GM21576 (cell line): ENCODE measurements around the gene SMIM20.

Experiments used
- ATAC-seq: cut with Tn5 transposase; IDR thresholded peaks from one replicate; pipeline ENCODE4 v1.9.1; 2021; ENCODE audit warnings: mild to moderate bottlenecking, moderate library complexity; ENCODE audit not compliant: unreplicated experiment

Gene SMIM20

GRCh38 chr4:25925486-25926201, 11.6 kb downstream of the SMIM20 start:
- ATAC-seq, result no peak

- no peak for ATAC-seq
Observed at GRCh38 chr4:25926462-25926861, 12.4 kb downstream of the SMIM20 start.

- no peak for ATAC-seq
Observed at GRCh38 chr4:25927361-25928195, 13.6 kb downstream of the SMIM20 start.

- no peak for ATAC-seq
Observed at GRCh38 chr4:25928379-25929297, 14.6 kb downstream of the SMIM20 start.

- ATAC-seq, result no peak
Observed at GRCh38 chr4:25929298-25929686, 15.3 kb downstream of the SMIM20 start.

- ATAC-seq, result no peak
Observed at GRCh38 chr4:25930731-25931354, 16.8 kb downstream of the SMIM20 start.

- ATAC-seq, result no peak
Observed at GRCh38 chr4:25936696-25937095, 22.7 kb downstream of the SMIM20 start.

- ATAC-seq, result no peak
Observed at GRCh38 chr4:25937801-25938200, 23.8 kb downstream of the SMIM20 start.

GRCh38 chr4:25938366-25938765, 24.3 kb downstream of the SMIM20 start:
- ATAC-seq, result peak; percentile 37

GRCh38 chr4:25938787-25939186, 24.8 kb downstream of the SMIM20 start:
- peak; percentile 90 for ATAC-seq

- ATAC-seq, result no peak
Observed at GRCh38 chr4:25939330-25939729, 25.3 kb downstream of the SMIM20 start.

- ATAC-seq, result no peak
Observed at GRCh38 chr4:25941457-25942221, 27.6 kb downstream of the SMIM20 start.

GRCh38 chr4:25943312-25943711, 29.3 kb downstream of the SMIM20 start:
- ATAC-seq, result no peak

- no peak for ATAC-seq
Observed at GRCh38 chr4:25943805-25944204, 29.8 kb downstream of the SMIM20 start.

GRCh38 chr4:25948051-25948450, 34.0 kb downstream of the SMIM20 start:
- ATAC-seq, result no peak

GRCh38 chr4:25949173-25949748, 35.2 kb downstream of the SMIM20 start:
- no peak for ATAC-seq

- ATAC-seq, result no peak
Observed at GRCh38 chr4:25949994-25950393, 36.0 kb downstream of the SMIM20 start.

GRCh38 chr4:25950461-25951389, 36.7 kb downstream of the SMIM20 start:
- no peak for ATAC-seq
